GM18517 (cell line): ENCODE measurements around the gene CD247.

Source experiments
- ATAC-seq: cut with Tn5 transposase; IDR thresholded peaks from one replicate; pipeline ENCODE4 v1.9.1; 2021; ENCODE audit warnings: mild to moderate bottlenecking, moderate library complexity; ENCODE audit not compliant: unreplicated experiment

Gene CD247

GRCh38 chr1:167463875-167464575 lies 54.3 kb downstream of the CD247 start:
- no peak for ATAC-seq

GRCh38 chr1:167463080-167463479 lies 55.2 kb downstream of the CD247 start:
- no peak for ATAC-seq

- ATAC-seq, result no peak
Observed at GRCh38 chr1:167462341-167462740, 56.0 kb downstream of the CD247 start.

- no peak for ATAC-seq
Observed at GRCh38 chr1:167460836-167461235, 57.5 kb downstream of the CD247 start.

GRCh38 chr1:167457936-167458584 lies 60.3 kb downstream of the CD247 start:
- ATAC-seq, result no peak

GRCh38 chr1:167456926-167457325 lies 61.4 kb downstream of the CD247 start:
- ATAC-seq, result no peak

GRCh38 chr1:167456524-167456923 lies 61.8 kb downstream of the CD247 start:
- ATAC-seq, result peak; percentile 4

GRCh38 chr1:167455786-167456446 lies 62.4 kb downstream of the CD247 start:
- peak; percentile 27 for ATAC-seq

- peak; percentile 42 for ATAC-seq
Observed at GRCh38 chr1:167454894-167455785, 63.2 kb downstream of the CD247 start.

- no peak for ATAC-seq
Observed at GRCh38 chr1:167454304-167454893, 63.9 kb downstream of the CD247 start.

GRCh38 chr1:167453123-167453522 lies 65.2 kb downstream of the CD247 start:
- no peak for ATAC-seq

- ATAC-seq, result no peak
Observed at GRCh38 chr1:167452483-167452882, 65.8 kb downstream of the CD247 start.

- ATAC-seq, result no peak
Observed at GRCh38 chr1:167450843-167451242, 67.5 kb downstream of the CD247 start.

- ATAC-seq, result peak; percentile 63
Observed at GRCh38 chr1:167447521-167448136, 70.7 kb downstream of the CD247 start.

GRCh38 chr1:167446966-167447365 lies 71.4 kb downstream of the CD247 start:
- ATAC-seq, result no peak

- no peak for ATAC-seq
Observed at GRCh38 chr1:167443757-167444156, 74.6 kb downstream of the CD247 start.

GRCh38 chr1:167442854-167443565 lies 75.3 kb downstream of the CD247 start:
- ATAC-seq, result no peak

GRCh38 chr1:167442142-167442848 lies 76.0 kb downstream of the CD247 start:
- peak; percentile 87 for ATAC-seq

GRCh38 chr1:167441222-167441621 lies 77.1 kb downstream of the CD247 start:
- ATAC-seq, result no peak
